ENCODE measurements around the gene HOXD8.

The HOXD8 gene

GRCh38 chr2:176159663-176160250, 30.3 kb downstream of the HOXD8 start:
- no peak for TF ChIP-seq CTCF (IDR thresholded peaks at IDR 0.05; ENCODE audit: low read depth, low read length)
- DNase-seq (ENCODE audit: extremely low read depth, low read depth) = no peak

GRCh38 chr2:176160251-176160985, 30.9 kb downstream of the HOXD8 start:
- no peak for DNase-seq (ENCODE audit: extremely low read depth, low read depth)
- TF ChIP-seq CTCF (IDR thresholded peaks at IDR 0.05; ENCODE audit: low read depth, low read length) = no peak

DNA sequence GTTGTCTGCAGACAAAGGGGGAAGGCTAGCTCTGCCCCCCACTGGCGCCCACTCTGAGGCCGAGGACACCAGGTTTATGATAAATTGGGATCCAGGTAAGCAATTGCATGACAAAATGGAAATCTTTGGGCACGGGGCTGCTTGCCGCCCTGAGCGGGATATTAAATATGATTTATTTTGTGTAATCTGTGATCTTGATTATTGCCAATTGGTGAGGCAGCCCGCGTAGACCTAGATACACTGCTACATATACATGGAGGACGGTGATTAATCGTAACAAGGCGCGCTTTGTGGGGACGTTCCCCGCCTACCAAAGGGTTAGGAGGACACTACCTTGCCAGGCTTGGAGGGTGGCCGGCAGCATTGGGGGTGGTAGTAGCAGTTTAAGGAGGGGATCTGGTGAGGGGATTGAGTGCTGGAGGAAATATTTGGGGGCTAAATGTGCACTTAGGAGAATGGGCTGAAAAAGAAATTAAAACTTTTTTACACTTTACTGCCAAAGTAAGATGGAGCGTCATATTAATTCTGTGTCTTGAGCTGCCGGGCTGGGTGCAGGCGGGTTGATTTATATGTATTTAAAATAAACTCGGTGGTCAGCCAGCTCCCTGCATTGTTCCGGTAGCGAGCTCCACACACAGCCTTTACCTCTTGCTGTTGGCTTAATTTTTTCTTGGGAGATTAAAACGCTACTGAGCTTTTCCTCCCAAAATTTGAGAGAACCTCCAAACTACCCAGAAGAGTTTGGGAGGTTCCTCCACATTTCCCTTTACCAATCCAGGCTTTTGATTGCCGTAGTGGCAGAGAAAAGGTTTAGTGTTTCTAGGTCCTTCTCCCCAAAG, 31.7 kb downstream of the HOXD8 start:
- DNase-seq (ENCODE audit: extremely low read depth, low read depth) = no peak
- no peak for TF ChIP-seq CTCF (IDR thresholded peaks at IDR 0.05; ENCODE audit: low read depth, low read length)

- DNase-seq (ENCODE audit: extremely low read depth, low read depth) = no peak
- no peak for TF ChIP-seq CTCF (IDR thresholded peaks at IDR 0.05; ENCODE audit: low read depth, low read length)
Measured at GRCh38 chr2:176161825-176162626, 32.5 kb downstream of the HOXD8 start.

- no peak for TF ChIP-seq CTCF (IDR thresholded peaks at IDR 0.05; ENCODE audit: low read depth, low read length)
- DNase-seq (ENCODE audit: extremely low read depth, low read depth) = no peak
Measured at GRCh38 chr2:176162911-176163671, 33.6 kb downstream of the HOXD8 start.

- no peak for DNase-seq (ENCODE audit: extremely low read depth, low read depth)
- no peak for TF ChIP-seq CTCF (IDR thresholded peaks at IDR 0.05; ENCODE audit: low read depth, low read length)
Measured at GRCh38 chr2:176163672-176164056, 34.2 kb downstream of the HOXD8 start.

All from AG09319 (cell line).